Measurements from ENCODE around the gene TFF1.

The TFF1 gene

GRCh38 chr21:42312626-42313104 is 53.7 kb downstream of the TFF1 start:
- Histone ChIP-seq H3K27ac (ENCODE audit: insufficient read depth, low read length, poor library complexity, severe bottlenecking) (no peak overlapping the region), H3K9me3 (ENCODE audit: control insufficient read depth, low read length) (no peaks in the 10 kb centered on the region), H3K4me1 (ENCODE audit: control insufficient read depth, insufficient read depth, low read length, poor library complexity, severe bottlenecking) (no peaks in the 10 kb centered on the region), H3K4me3 (ENCODE audit: insufficient read depth, low read depth, low read length, poor library complexity, severe bottlenecking) (no peak overlapping the region), H3K27me3 (replicated peaks; ENCODE audit: control insufficient read depth, insufficient read depth, low read length, poor library complexity, severe bottlenecking) (no peaks in the 10 kb centered on the region), H3K36me3 (ENCODE audit: control insufficient read depth, insufficient read depth, low read length) (no peaks in the 10 kb centered on the region)
- DNase-seq, result no peak
